ENCODE data around the gene CHKA.

Gene CHKA

DNA sequence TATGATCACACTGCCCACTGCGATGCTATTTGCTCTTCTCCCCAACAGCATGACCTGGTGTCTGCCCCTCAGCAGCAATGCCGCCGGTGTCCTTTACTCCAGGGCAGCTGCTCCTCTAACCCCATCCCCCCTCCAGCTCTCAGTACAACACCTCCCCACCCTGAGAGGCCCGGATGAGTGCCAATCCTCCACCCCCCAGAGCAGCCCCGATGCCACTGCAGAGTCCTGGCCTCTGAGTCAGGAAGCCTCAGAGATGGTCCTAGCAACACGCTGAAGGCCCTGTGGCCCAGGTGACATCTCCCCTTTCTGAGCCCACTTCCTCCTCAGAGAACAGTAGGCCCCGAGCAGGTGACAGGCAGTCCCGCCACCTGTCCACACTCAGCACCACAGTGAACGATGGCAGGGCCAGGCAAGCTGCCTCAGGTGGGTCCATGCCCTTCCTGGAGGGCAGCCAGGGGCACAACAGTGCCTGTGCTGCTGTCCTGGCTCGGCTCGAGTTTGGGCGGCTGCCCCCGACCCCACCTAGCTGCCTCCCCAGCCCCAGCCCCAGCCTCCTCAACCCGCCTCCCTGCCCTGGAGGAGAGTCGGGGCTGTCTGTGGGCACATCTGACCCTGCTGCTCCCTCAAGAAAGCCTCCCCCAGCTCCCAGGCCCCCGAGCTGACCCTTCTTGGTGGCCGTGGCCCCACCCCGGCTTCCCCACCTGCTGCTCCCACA is 94.6 kb downstream of the CHKA start:
- DNase-seq (ENCODE audit: low spot score), result no peak
- TF ChIP-seq, protein P1, sequence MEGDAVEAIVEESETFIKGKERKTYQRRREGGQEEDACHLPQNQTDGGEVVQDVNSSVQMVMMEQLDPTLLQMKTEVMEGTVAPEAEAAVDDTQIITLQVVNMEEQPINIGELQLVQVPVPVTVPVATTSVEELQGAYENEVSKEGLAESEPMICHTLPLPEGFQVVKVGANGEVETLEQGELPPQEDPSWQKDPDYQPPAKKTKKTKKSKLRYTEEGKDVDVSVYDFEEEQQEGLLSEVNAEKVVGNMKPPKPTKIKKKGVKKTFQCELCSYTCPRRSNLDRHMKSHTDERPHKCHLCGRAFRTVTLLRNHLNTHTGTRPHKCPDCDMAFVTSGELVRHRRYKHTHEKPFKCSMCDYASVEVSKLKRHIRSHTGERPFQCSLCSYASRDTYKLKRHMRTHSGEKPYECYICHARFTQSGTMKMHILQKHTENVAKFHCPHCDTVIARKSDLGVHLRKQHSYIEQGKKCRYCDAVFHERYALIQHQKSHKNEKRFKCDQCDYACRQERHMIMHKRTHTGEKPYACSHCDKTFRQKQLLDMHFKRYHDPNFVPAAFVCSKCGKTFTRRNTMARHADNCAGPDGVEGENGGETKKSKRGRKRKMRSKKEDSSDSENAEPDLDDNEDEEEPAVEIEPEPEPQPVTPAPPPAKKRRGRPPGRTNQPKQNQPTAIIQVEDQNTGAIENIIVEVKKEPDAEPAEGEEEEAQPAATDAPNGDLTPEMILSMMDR (IDR thresholded peaks at IDR 0.05; ENCODE audit: extremely low read depth, missing control alignments), result no peak

DNA sequence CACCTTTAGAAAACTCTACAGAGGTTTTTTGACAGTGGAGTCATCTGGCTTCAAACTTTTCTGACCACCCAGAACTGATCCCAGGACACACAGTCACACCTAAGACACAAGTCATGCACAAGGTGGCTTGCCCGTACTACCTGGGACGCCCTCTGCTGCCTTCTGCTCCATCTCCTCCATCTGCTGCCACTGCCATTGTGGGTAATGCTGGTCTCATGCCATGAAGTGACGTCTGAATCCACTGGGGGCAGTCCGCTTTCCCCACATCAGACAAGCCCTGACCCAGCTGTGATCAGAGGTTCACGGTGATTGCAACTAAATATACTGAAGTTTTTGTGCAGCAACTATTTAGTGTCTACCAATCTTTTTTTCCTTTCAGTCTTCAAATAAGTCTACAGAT is 96.1 kb downstream of the CHKA start:
- DNase-seq (ENCODE audit: low spot score), result no peak
- TF ChIP-seq, protein P1 (IDR thresholded peaks at IDR 0.05; ENCODE audit: extremely low read depth, missing control alignments), result no peak

DNA sequence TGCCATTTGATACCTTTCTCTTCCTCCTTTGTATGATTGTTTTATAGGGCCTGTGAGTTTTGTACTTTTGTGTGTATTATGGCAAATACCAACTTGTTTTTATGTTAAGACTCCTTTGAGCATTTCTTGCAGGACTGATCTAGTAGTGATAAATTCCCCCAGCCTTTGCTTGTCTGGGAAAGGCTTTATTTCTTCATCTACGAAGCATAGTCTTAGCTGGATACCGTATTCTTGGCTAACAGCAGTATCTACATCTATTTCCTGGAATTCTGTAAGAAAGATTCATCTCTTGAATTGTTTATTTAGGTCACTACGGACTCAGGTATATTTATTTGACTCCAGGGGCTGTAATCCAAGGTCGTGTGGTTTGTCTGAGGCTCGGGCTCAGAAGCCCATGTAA is 96.7 kb downstream of the CHKA start:
- no peak for DNase-seq (ENCODE audit: low spot score)
- TF ChIP-seq, protein P1 (IDR thresholded peaks at IDR 0.05; ENCODE audit: extremely low read depth, missing control alignments), result no peak

DNA sequence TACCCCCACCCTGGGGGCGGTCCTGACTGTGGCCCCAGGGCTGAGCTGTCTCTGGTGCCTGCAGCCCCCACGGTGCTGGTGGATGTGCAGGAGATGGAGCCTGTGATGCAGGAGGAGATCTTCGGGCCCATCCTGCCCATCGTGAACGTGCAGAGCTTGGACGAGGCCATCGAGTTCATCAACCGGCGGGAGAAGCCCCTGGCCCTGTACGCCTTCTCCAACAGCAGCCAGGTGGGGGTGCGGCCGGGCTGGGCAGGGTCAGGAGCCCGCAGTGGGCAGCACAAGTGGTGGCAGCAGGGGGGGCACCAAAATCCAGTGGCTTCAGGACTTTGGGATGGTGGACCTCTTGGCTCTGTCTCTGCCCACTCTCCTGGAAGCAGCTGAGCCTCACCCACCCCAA is 98.7 kb downstream of the CHKA start:
- no peak for DNase-seq (ENCODE audit: low spot score)
- TF ChIP-seq, protein P1 (IDR thresholded peaks at IDR 0.05; ENCODE audit: extremely low read depth, missing control alignments), result no peak

DNA sequence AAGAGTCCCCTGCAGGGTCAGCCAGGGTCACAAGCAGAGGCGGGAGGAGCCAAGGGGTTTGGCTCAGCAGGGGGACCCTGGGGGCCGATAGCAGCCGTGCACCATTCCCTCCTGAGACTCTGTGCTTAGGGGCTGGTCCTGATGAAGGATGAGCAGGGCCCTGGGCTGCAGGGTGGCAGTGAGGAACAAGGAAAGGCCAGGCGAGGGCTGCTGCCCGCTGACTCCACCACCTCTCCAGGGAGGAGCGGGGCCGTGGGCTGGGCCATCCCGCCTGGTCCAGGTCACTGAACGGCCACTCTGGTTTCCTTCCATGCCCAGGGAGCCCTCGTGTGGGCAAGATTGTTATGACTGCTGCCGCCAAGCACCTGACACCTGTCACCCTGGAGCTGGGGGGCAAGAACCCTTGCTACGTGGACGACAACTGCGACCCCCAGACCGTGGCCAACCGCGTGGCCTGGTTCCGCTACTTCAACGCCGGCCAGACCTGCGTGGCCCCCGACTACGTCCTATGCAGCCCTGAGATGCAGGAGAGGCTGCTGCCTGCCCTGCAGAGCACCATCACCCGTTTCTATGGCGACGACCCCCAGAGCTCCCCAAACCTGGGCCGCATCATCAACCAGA is 99.9 kb downstream of the CHKA start:
- TF ChIP-seq, protein P1 (IDR thresholded peaks at IDR 0.05; ENCODE audit: extremely low read depth, missing control alignments), result no peak
- DNase-seq (ENCODE audit: low spot score), result no peak

DNA sequence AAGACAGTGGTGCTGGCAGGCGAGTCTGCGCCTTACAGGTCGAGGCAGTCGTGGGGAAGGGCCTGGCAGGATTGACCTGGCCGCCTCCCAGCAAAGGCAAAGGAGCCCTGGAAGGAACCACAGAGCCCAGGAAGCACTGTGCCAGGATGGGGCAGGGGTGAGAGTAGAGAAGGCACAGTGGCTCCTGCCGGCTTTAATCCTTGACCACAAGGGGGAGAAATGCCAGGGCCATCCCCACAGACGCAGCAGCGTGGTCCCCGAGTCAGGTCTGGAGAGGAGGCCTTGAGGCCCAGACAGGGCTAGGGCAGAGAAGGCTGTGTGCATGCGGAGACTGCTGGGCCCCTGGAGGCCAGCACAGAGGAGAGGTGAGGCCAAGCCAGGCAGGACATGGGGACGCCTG is 100.6 kb downstream of the CHKA start:
- no peak for DNase-seq (ENCODE audit: low spot score)
- TF ChIP-seq, protein P1 (IDR thresholded peaks at IDR 0.05; ENCODE audit: extremely low read depth, missing control alignments), result no peak

DNA sequence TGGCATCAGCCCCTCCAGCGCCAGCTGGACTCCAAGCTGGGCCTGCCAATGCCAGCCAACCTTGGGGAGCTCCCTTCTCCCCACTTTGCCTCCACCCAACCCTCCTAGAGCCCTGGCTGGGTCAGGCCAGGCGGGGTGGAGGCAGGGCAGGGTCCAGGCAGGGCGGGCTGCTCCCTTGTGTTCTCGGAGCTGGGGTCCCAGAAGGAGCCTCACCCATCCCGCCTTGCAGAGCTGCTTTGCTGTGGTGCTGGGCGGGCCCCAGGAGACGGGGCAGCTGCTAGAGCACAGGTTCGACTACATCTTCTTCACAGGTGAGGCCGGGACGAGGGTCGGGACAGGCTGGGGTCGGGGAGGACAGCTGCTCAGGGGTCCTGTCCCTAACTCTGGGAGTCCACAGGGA is 101.7 kb downstream of the CHKA start:
- TF ChIP-seq, protein P1 (IDR thresholded peaks at IDR 0.05; ENCODE audit: extremely low read depth, missing control alignments), result no peak
- no peak for DNase-seq (ENCODE audit: low spot score)
